Nephron progenitor cell (in vitro differentiated cells): Measurements from ENCODE around the gene DPM1.
A peak's percentile ranks its signal among the peaks of the same experiment; 100 is the strongest.

Experiments
- DNase-seq: peaks from one replicate; pipeline ENCODE4 v3.0.0; 2021
- H3K27ac Mint-ChIP-seq: 2 replicates; pipeline ENCODE4 v1.8.0; 2021; ENCODE audit warnings: mild to moderate bottlenecking, moderate library complexity, mixed read lengths
- H3K27me3 Mint-ChIP-seq: 2 replicates; pipeline ENCODE4 v1.8.0; 2021; ENCODE audit warnings: mild to moderate bottlenecking, low read depth, mixed read lengths; ENCODE audit not compliant: poor library complexity
- H3K36me3 Mint-ChIP-seq: 2 replicates; pipeline ENCODE4 v1.8.0; 2021; ENCODE audit warnings: low read depth, mixed read lengths
- H3K4me1 Mint-ChIP-seq: 2 replicates; pipeline ENCODE4 v1.8.0; 2021; ENCODE audit warnings: mixed read lengths
- H3K4me3 Mint-ChIP-seq: 2 replicates; pipeline ENCODE4 v1.8.0; 2021; ENCODE audit warnings: mild to moderate bottlenecking, moderate library complexity, mixed read lengths
- H3K9me3 Mint-ChIP-seq: 2 replicates; pipeline ENCODE4 v1.8.0; 2021; ENCODE audit warnings: mild to moderate bottlenecking, moderate library complexity, mixed read lengths
- CTCF ChIP-seq: fragments of 200-600 bp; sonication (generic); IDR thresholded peaks from 2 replicates; pipeline ENCODE4 v1.5.0; 2021; ENCODE audit warnings: antibody characterized with exemption

Gene DPM1

GRCh38 chr20:50958615-50959542 is 547 bp upstream of the DPM1 start, which contains the start of gene MOCS3:
Gene MOCS3 (plus strand): TSS chr20:50958818. CDS start chr20:50958843, 25 bp downstream.
- peaks cover 51% of the 10 kb centered on the region for H3K4me1 Mint-ChIP-seq
- peak within 1 kb of the TSS; percentile 99 for H3K4me3 Mint-ChIP-seq
- TF ChIP-seq CTCF = no peak
- peaks cover 8% of the 10 kb centered on the region for H3K27me3 Mint-ChIP-seq
- no peaks in the 10 kb centered on the region for H3K9me3 Mint-ChIP-seq
- H3K36me3 Mint-ChIP-seq = peaks cover 33% of the 10 kb centered on the region
- peak; percentile 73 for DNase-seq
- H3K27ac Mint-ChIP-seq = peak within 1 kb of the TSS; percentile 100

- no peak for DNase-seq
- H3K4me1 Mint-ChIP-seq = peaks cover 51% of the 10 kb centered on the region
- H3K27ac Mint-ChIP-seq = peak overlapping the region; percentile 100
- peak overlapping the region; percentile 99 for H3K4me3 Mint-ChIP-seq
- H3K36me3 Mint-ChIP-seq = peaks cover 35% of the 10 kb centered on the region
- no peak for TF ChIP-seq CTCF
- peaks cover 3% of the 10 kb centered on the region for H3K27me3 Mint-ChIP-seq
- no peaks in the 10 kb centered on the region for H3K9me3 Mint-ChIP-seq
Measured at GRCh38 chr20:50957276-50957675, 1.1 kb downstream of the DPM1 start.

GRCh38 chr20:50953821-50954220 is 4.5 kb downstream of the DPM1 start:
- no peak overlapping the region for H3K4me3 Mint-ChIP-seq
- no peak overlapping the region for H3K27ac Mint-ChIP-seq
- H3K27me3 Mint-ChIP-seq = peaks cover 3% of the 10 kb centered on the region
- no peak for DNase-seq
- H3K36me3 Mint-ChIP-seq = peaks cover 36% of the 10 kb centered on the region
- no peaks in the 10 kb centered on the region for H3K9me3 Mint-ChIP-seq
- no peak for TF ChIP-seq CTCF
- H3K4me1 Mint-ChIP-seq = peaks cover 27% of the 10 kb centered on the region

GRCh38 chr20:50953196-50953595 is 5.1 kb downstream of the DPM1 start:
- no peak for TF ChIP-seq CTCF
- DNase-seq = no peak
- peaks cover 38% of the 10 kb centered on the region for H3K36me3 Mint-ChIP-seq
- H3K27ac Mint-ChIP-seq = no peak overlapping the region
- peaks cover 22% of the 10 kb centered on the region for H3K4me1 Mint-ChIP-seq
- H3K9me3 Mint-ChIP-seq = no peaks in the 10 kb centered on the region
- H3K27me3 Mint-ChIP-seq = peaks cover 3% of the 10 kb centered on the region
- H3K4me3 Mint-ChIP-seq = no peak overlapping the region

GRCh38 chr20:50948132-50948785 is 10.1 kb downstream of the DPM1 start:
- Mint-ChIP-seq H3K27me3 (no peaks in the 10 kb centered on the region), H3K4me3 (no peak overlapping the region), H3K36me3 (peaks cover 57% of the 10 kb centered on the region), H3K27ac (no peak overlapping the region), H3K4me1 (no peaks in the 10 kb centered on the region), H3K9me3 (no peaks in the 10 kb centered on the region)
- TF ChIP-seq CTCF = no peak
- DNase-seq = no peak
